IMR-90 (cell line): ENCODE measurements around the gene PALLD. TPM values are rescaled to one million over a fixed set of nuclear protein-coding genes. Genes with fewer than 3 reads are reported as not detected.

Experiments used
- ATAC-seq: fragments of 200-7000 bp; cut with Tn5 transposase; 2 replicates; pipeline ENCODE4 v1.9.1; 2020; ENCODE audit warnings: low read depth, mild to moderate bottlenecking, moderate library complexity
- BruUV-seq: library from RNA; stranded (reverse); fragments of 400-500 nt; replicated peaks from 2 replicates; lab custom pipeline; 2021; lab: Mats Ljungman, UMichigan
- CTCF ChIA-PET: fragments of 300-600 bp; formaldehyde crosslinking; extraction: SDS; loops from one replicate; lab custom pipeline; 2021; ENCODE audit warnings: antibody characterized with exemption; lab: Yijun Ruan, JAX
- POLR2A ChIA-PET: fragments of 300-600 bp; sonication (Branson Sonifier 250); formaldehyde crosslinking; loops from one replicate; lab custom pipeline; 2022; ENCODE audit warnings: antibody characterized with exemption; ENCODE audit not compliant: unreplicated experiment; lab: Charles Lee
- DNase-seq: peaks from one replicate; pipeline ENCODE4 v3.0.0; 2013
- H2AFZ ChIP-seq: replicated peaks from 2 replicates; pipeline ENCODE3; 2013; ENCODE audit warnings: low read length, mild to moderate bottlenecking; ENCODE audit not compliant: poor library complexity
- H2AK5ac ChIP-seq: 2 replicates; pipeline ENCODE4 v1.6.1; 2013; ENCODE audit warnings: low read depth, low read length, inconsistent platforms
- H2AK9ac ChIP-seq: replicated peaks from 2 replicates; pipeline ENCODE3; 2013; ENCODE audit warnings: mild to moderate bottlenecking, low read depth, low read length, moderate library complexity; ENCODE audit not compliant: poor library complexity
- H2BK120ac ChIP-seq: 2 replicates; pipeline ENCODE4 v1.6.1; 2013; ENCODE audit warnings: low read depth, low read length, inconsistent platforms
- H2BK15ac ChIP-seq: 3 replicates; pipeline ENCODE4 v1.6.1; 2013; ENCODE audit warnings: low read depth, low read length, inconsistent platforms
- H2BK20ac ChIP-seq: 2 replicates; pipeline ENCODE4 v1.6.1; 2013; ENCODE audit warnings: low read depth, mild to moderate bottlenecking, inconsistent platforms, low read length, moderate library complexity
- H2BK5ac ChIP-seq: 2 replicates; pipeline ENCODE4 v1.6.1; 2013; ENCODE audit warnings: mild to moderate bottlenecking, low read depth, low read length, inconsistent platforms; ENCODE audit not compliant: poor library complexity, severe bottlenecking
- H3K14ac ChIP-seq: replicated peaks from 2 replicates; pipeline ENCODE4 v1.6.1; 2013; ENCODE audit warnings: low read depth, low read length, inconsistent platforms
- H3K18ac ChIP-seq: 2 replicates; pipeline ENCODE4 v1.6.1; 2013; ENCODE audit warnings: low read depth, low read length, control low read depth
- H3K23ac ChIP-seq: 2 replicates; pipeline ENCODE4 v1.6.1; 2013; ENCODE audit warnings: low read depth, low read length, inconsistent platforms
- H3K27ac ChIP-seq: 2 replicates; pipeline ENCODE4 v1.5.1; 2013; ENCODE audit warnings: mild to moderate bottlenecking, control low read depth, low read length; ENCODE audit not compliant: insufficient read depth
- H3K27me3 ChIP-seq: 2 replicates; pipeline ENCODE4 v1.6.1; 2013; ENCODE audit warnings: low read length; ENCODE audit not compliant: control insufficient read depth, insufficient read depth
- H3K36me3 ChIP-seq: 2 replicates; pipeline ENCODE4 v1.6.1; 2013; ENCODE audit warnings: low read length, mixed read lengths; ENCODE audit not compliant: control insufficient read depth, insufficient read depth
- H3K4ac ChIP-seq: 2 replicates; pipeline ENCODE4 v1.6.1; 2013; ENCODE audit warnings: low read depth, low read length, inconsistent platforms
- H3K4me1 ChIP-seq: 2 replicates; pipeline ENCODE4 v1.6.1; 2013; ENCODE audit warnings: low read length, mixed read lengths; ENCODE audit not compliant: control insufficient read depth, insufficient read depth
- H3K4me2 ChIP-seq: 2 replicates; pipeline ENCODE4 v1.6.1; 2013; ENCODE audit warnings: low read depth, mild to moderate bottlenecking, control low read depth, low read length, moderate library complexity
- H3K4me3 ChIP-seq: 2 replicates; pipeline ENCODE4 v1.5.1; 2013; ENCODE audit warnings: low read depth, mild to moderate bottlenecking, control low read depth, low read length, moderate library complexity; ENCODE audit not compliant: insufficient read depth
- H3K56ac ChIP-seq: 2 replicates; pipeline ENCODE4 v1.6.1; 2013; ENCODE audit warnings: low read length, inconsistent platforms; ENCODE audit not compliant: insufficient read depth; ENCODE audit errors: extremely low read depth
- H3K79me1 ChIP-seq, 2 experiments: 2 replicates each; pipeline ENCODE4 v1.6.1; 2013; ENCODE audit warnings: low read length in 2 of 2, inconsistent platforms in 1 of 2, low read depth in 1 of 2
- H3K9ac ChIP-seq: 2 replicates; pipeline ENCODE4 v1.6.1; 2013; ENCODE audit warnings: low read depth, low read length, control low read depth
- H3K9me1 ChIP-seq: 2 replicates; pipeline ENCODE4 v1.6.1; 2013; ENCODE audit warnings: low read length, inconsistent platforms; ENCODE audit not compliant: insufficient read depth
- H3K9me3 ChIP-seq: 2 replicates; pipeline ENCODE4 v1.6.1; 2013; ENCODE audit warnings: low read length; ENCODE audit not compliant: control insufficient read depth, insufficient read depth
- H4K20me1 ChIP-seq: 2 replicates; pipeline ENCODE4 v1.6.1; 2013; ENCODE audit warnings: low read length, inconsistent platforms; ENCODE audit not compliant: insufficient read depth
- H4K5ac ChIP-seq: 2 replicates; pipeline ENCODE4 v1.6.1; 2013; ENCODE audit warnings: mild to moderate bottlenecking, low read depth, low read length, control low read depth
- H4K8ac ChIP-seq, 2 experiments: 2 replicates each; pipeline ENCODE4 v1.6.1; 2013; ENCODE audit warnings: low read depth in 2 of 2, low read length in 2 of 2, control low read depth in 1 of 2, inconsistent platforms in 1 of 2
- H4K91ac ChIP-seq: 2 replicates; pipeline ENCODE4 v1.6.1; 2013; ENCODE audit warnings: low read depth, low read length, inconsistent platforms; ENCODE audit not compliant: insufficient read depth
- BHLHE40 ChIP-seq: fragments of 150-350 bp; IDR thresholded peaks from 2 replicates; pipeline ENCODE4 v1.6.1; 2016; ENCODE audit warnings: mild to moderate bottlenecking, low read depth, low read length
- CEBPB ChIP-seq: IDR thresholded peaks from 2 replicates; pipeline ENCODE4 v1.6.1; 2012; ENCODE audit warnings: low read depth, low read length, improper control_type of control experiment
- CHD1 ChIP-seq: IDR thresholded peaks from 2 replicates; pipeline ENCODE4 v1.6.1; 2012; ENCODE audit warnings: low read depth, low read length, improper control_type of control experiment
- MAZ ChIP-seq: IDR thresholded peaks from 2 replicates; pipeline ENCODE4 v1.6.1; 2012; ENCODE audit warnings: low read depth, mild to moderate bottlenecking, low read length, improper control_type of control experiment, moderate library complexity, borderline replicate concordance
- MXI1 ChIP-seq: IDR thresholded peaks from 2 replicates; pipeline ENCODE4 v1.6.1; 2012; ENCODE audit warnings: low read depth, mild to moderate bottlenecking, low read length, moderate library complexity, borderline replicate concordance
- RAD21 ChIP-seq: IDR thresholded peaks from 2 replicates; pipeline ENCODE4 v1.6.1; 2012; ENCODE audit warnings: low read length, improper control_type of control experiment
- RCOR1 ChIP-seq: IDR thresholded peaks from 2 replicates; pipeline ENCODE4 v1.6.1; 2012; ENCODE audit warnings: mild to moderate bottlenecking, low read length, improper control_type of control experiment; ENCODE audit not compliant: insufficient replicate concordance
- RFX5 ChIP-seq: IDR thresholded peaks from 2 replicates; pipeline ENCODE4 v1.8.0; 2012; ENCODE audit warnings: low read depth, mild to moderate bottlenecking, low read length, moderate library complexity
- SMC3 ChIP-seq: fragments of 150-350 bp; IDR thresholded peaks from 2 replicates; pipeline ENCODE4 v1.6.1; 2016; ENCODE audit warnings: low read depth, mild to moderate bottlenecking, antibody characterized with exemption, low read length, moderate library complexity
- USF2 ChIP-seq: fragments of 150-350 bp; IDR thresholded peaks from 2 replicates; pipeline ENCODE4 v1.6.1; 2017; ENCODE audit warnings: mild to moderate bottlenecking, antibody characterized with exemption, low read length, low read depth
- WGBS, 2 experiments: methylation state at CpG; one replicate each; pipeline versions ENCODE4 v1.1.5 to v1.1.7; 2013; ENCODE audit warnings: missing lambda C conversion rate in 2 of 2; ENCODE audit not compliant: insufficient read length in 1 of 2; ENCODE audit errors: extremely low coverage in 2 of 2; 5-methylcytosine and 5-hydroxymethylcytosine counted together
- dilution Hi-C: fragments of 300-500 bp; cut with HindIII; formaldehyde crosslinking; loops from one replicate; pipeline ENCODE4 v1.14.3; 2018; ENCODE audit warnings: low sequenced_read_pairs; ENCODE audit not compliant: unreplicated experiment
- in situ Hi-C: fragments of 300-500 bp; cut with MboI; formaldehyde crosslinking; loops from 3 replicates; pipeline ENCODE4 v1.14.3; 2019; ENCODE audit warnings: low sequenced_read_pairs, inconsistent platforms, mixed read lengths
- intact Hi-C: fragments of 100-400 bp; cut with micrococcal nuclease; formaldehyde crosslinking; loops from 2 replicates; pipeline ENCODE4 v1.10.0; 2022
- polyA plus RNA-seq, 3 experiments: library from polyadenylated mRNA; depleted of rRNA; stranded (reverse); fragments of >200 nt; gene quantifications; 2 replicates each; pipeline ENCODE4 v1.2.3, GENCODE V29; 2012; ENCODE audit warnings: low replicate concordance in 1 of 3
- total RNA-seq: library from RNA; depleted of rRNA; stranded (reverse); fragments of >200 nt; gene quantifications from 2 replicates; pipeline ENCODE4 v1.2.3, GENCODE V29; 2012

The PALLD gene
- total and polyA plus RNA-seq, 2 of the 4 experiments (the other 2 are of a cell fraction) = 91.0 to 91.9 TPM

- H4K91ac ChIP-seq = no peak overlapping the region; the same call in 1 of the 2 replicates
- peak overlapping the region; percentile 79 for H2BK120ac ChIP-seq
- H3K14ac ChIP-seq = peak overlapping the region; percentile 67
- H4K20me1 ChIP-seq = no peaks in the 10 kb centered on the region
- peak overlapping the region; percentile 79 for H2BK20ac ChIP-seq
- peak overlapping the region; percentile 76; the same call in 1 of the 2 replicates for H3K23ac ChIP-seq
- ATAC-seq = peak; percentile 28; the same call in 1 of the 2 replicates
- peaks cover 10% of the 10 kb centered on the region; the same call in 1 of the 2 replicates for H3K9me1 ChIP-seq
- H4K5ac ChIP-seq = peak overlapping the region; percentile 9; the same call in 1 of the 2 replicates
- peak overlapping the region; percentile 76 for H2AK5ac ChIP-seq
- ChIA-PET CTCF (no interaction called here), POLR2A (no interaction called here)
- H2AK9ac ChIP-seq = no peak overlapping the region
- H3K4ac ChIP-seq = peak overlapping the region; percentile 70; the same call in 1 of the 2 replicates
- intact Hi-C loops = no loop called here
- TF ChIP-seq MAZ (no peak), CHD1 (no peak), RFX5 (no peak), RCOR1 (no peak), SMC3 (no peak), USF2 (no peak), BHLHE40 (no peak), CEBPB (no peak), MXI1 (no peak), RAD21 (no peak)
- H3K9me3 ChIP-seq = no peaks in the 10 kb centered on the region
- H3K4me1 ChIP-seq = peaks cover 15% of the 10 kb centered on the region
- H3K9ac ChIP-seq = no peak overlapping the region
- no peaks in the 10 kb centered on the region for H3K27me3 ChIP-seq
- no peak overlapping the region for H3K4me3 ChIP-seq
- H3K18ac ChIP-seq = peak overlapping the region; percentile 69
- H3K27ac ChIP-seq = peak overlapping the region; percentile 69; the same call in 1 of the 2 replicates
- in situ Hi-C loops = no loop called here
- H2BK5ac ChIP-seq = peak overlapping the region; percentile 61
- H3K56ac ChIP-seq = no peak overlapping the region
- H2AFZ ChIP-seq = no peak overlapping the region
- DNase-seq = peak; percentile 74
- no peaks in the 10 kb centered on the region for H3K36me3 ChIP-seq
- H4K8ac ChIP-seq = peak overlapping the region in 1 of 2 experiments; percentile 59; a peak in 1 of 4 replicates
- dilution Hi-C loops = no loop called here
- H3K79me1 ChIP-seq = no peaks in the 10 kb centered on the region
- H2BK15ac ChIP-seq = peak overlapping the region; percentile 72; the same call in 1 of the 3 replicates
- peak overlapping the region; percentile 17; the same call in 1 of the 2 replicates for H3K4me2 ChIP-seq
- WGBS, 2 experiments = no CpG with 5 or more reads among the region's 5 CpGs
- no TSS peak for BruUV-seq
Measured at GRCh38 chr4:168724686-168725411, 228.0 kb downstream of the PALLD start.
